Measurements from ENCODE around the gene MAD2L1BP. TPM values are rescaled to one million over a fixed set of nuclear protein-coding genes. Genes with fewer than 3 reads are reported as not detected.

MAD2L1BP gene
- total and polyA plus RNA-seq, 11 donors = 19.8 to 38.6 (median 26.6) TPM

DNA sequence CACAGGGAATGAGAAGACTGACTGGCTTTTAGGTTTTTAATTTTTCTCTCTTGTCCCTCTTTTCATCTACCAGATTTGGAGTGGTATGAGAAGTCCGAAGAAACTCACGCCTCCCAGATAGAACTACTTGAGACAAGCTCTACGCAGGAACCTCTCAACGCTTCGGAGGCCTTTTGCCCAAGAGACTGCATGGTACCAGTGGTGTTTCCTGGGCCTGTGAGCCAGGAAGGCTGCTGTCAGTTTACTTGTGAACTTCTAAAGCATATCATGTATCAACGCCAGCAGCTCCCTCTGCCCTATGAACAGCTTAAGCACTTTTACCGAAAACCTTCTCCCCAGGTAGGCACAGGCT is 644 bp downstream of the MAD2L1BP start:
- intact Hi-C loops (cut with DNase I) = loop anchor here in 2 of 10 donors (1.0 to 10.0 kb wide), 2 partner anchors 9 to 609 kb away; partner anchors contain the start of genes HSP90AB1 (in 1 of the 2) and RSPH9 (in 1 of the 2)
- 13 to 17% (median 16%) methylated on average over 7 of the region's 7 CpGs for WGBS, 4 donors
- ATAC-seq (peak in 2 of 4 donors; percentile 6 to 40), DNase-seq (no peak)
- Histone ChIP-seq H3K36me3 (peaks cover 0 to 46% (median 42%) of the 10 kb centered on the region in 9 donors), H3K27me3 (no peaks in the 10 kb centered on the region), H3K27ac (peak overlapping the region in 11 of 12 donors; percentile 66 to 93 (median 91)), H3K4me1 (peaks cover 8 to 50% (median 38%) of the 10 kb centered on the region in 12 donors), H3K9me3 (no peaks in the 10 kb centered on the region), H3K4me3 (peak overlapping the region; percentile 25 to 91 (median 70))
- no peak for TF ChIP-seq POLR2A (IDR thresholded peaks at IDR 0.05)
- TF ChIP-seq, protein P1, sequence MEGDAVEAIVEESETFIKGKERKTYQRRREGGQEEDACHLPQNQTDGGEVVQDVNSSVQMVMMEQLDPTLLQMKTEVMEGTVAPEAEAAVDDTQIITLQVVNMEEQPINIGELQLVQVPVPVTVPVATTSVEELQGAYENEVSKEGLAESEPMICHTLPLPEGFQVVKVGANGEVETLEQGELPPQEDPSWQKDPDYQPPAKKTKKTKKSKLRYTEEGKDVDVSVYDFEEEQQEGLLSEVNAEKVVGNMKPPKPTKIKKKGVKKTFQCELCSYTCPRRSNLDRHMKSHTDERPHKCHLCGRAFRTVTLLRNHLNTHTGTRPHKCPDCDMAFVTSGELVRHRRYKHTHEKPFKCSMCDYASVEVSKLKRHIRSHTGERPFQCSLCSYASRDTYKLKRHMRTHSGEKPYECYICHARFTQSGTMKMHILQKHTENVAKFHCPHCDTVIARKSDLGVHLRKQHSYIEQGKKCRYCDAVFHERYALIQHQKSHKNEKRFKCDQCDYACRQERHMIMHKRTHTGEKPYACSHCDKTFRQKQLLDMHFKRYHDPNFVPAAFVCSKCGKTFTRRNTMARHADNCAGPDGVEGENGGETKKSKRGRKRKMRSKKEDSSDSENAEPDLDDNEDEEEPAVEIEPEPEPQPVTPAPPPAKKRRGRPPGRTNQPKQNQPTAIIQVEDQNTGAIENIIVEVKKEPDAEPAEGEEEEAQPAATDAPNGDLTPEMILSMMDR (IDR thresholded peaks at IDR 0.05) = no peak

GRCh38 chr6:43639984-43640800 is 4.6 kb downstream of the MAD2L1BP start:
- DNase-seq = no peak
- Histone ChIP-seq H3K4me1 (peaks cover 8 to 52% (median 41%) of the 10 kb centered on the region in 12 donors), H3K36me3 (peaks cover 0 to 63% (median 57%) of the 10 kb centered on the region in 9 donors), H3K27me3 (no peaks in the 10 kb centered on the region), H3K27ac (no peak overlapping the region), H3K4me3 (no peak overlapping the region), H3K9me3 (no peaks in the 10 kb centered on the region)
- ATAC-seq = no peak
- intact Hi-C loops (cut with DNase I) = loop anchor here in 1 of 10 donors (10.0 kb wide), 1 partner anchor 605 kb away; the partner anchor contains the start of gene HSP90AB1
- WGBS, 4 donors = 87 to 90% (median 89%) methylated on average over 21 of the region's 21 CpGs
- TF ChIP-seq POLR2A (IDR thresholded peaks at IDR 0.05) = no peak
- TF ChIP-seq, protein P1 (IDR thresholded peaks at IDR 0.05) = no peak

DNA sequence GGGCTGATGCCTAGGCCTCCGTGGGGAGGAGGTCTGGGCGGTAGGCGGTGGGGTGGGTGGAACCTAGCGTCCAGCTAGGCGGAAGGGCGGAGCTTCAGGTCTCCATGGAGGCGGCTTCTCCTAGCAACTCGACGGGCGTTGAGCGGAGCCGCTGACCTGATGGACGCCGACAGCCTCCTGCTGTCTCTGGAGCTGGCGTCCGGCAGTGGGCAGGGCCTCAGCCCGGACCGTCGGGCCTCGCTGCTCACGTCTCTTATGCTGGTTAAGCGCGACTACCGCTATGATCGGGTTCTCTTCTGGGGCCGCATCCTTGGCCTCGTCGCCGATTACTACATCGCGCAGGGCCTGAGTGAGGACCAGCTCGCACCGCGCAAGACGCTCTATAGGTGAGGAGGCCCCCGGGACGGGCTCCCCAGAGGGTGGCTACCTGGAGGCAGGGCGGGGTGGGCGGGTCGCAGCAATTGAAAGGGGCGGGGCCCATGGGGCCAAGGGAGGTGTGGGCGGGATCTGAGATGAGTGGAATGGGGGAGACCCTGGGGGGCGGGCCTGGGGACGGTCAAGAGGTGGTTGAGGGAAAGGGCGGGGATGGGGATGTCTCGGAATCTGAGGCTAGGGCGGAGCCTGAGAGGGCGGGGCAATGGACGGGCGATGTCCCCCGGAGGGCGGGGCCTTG is 9.4 kb downstream of the MAD2L1BP start, which contains the start of gene RSPH9:
Gene RSPH9, plus strand, starts transcription at position 97 of the 673 bp plus-strand sequence. Its CDS starts 63 bp downstream, at position 160.
- WGBS, 4 donors = 2 to 6% (median 5%) methylated on average over 32 to 52 of the region's 52 CpGs
- H3K27ac ChIP-seq = peak within 1 kb of the TSS in 7 of 12 donors; percentile 13 to 44 (median 20)

More for the DNA sequence above, 9.4 kb downstream of the MAD2L1BP start, which contains the start of gene RSPH9:
- TF ChIP-seq, protein P1 (IDR thresholded peaks at IDR 0.05) = no peak
- TF ChIP-seq POLR2A (IDR thresholded peaks at IDR 0.05) = no peak
- H3K27me3 ChIP-seq = no peaks in the 10 kb centered on the region
- intact Hi-C loops (cut with DNase I) = loop anchor here in 1 of 10 donors (1.0 kb wide), 1 partner anchor 9 kb away; no protein-coding TSS in a partner anchor
- H3K9me3 ChIP-seq = no peaks in the 10 kb centered on the region
- DNase-seq (peak; percentile 64 to 86 (median 78)), ATAC-seq (peak; percentile 63 to 87 (median 82))
- peaks cover 0 to 31% (median 27%) of the 10 kb centered on the region in 9 donors for H3K36me3 ChIP-seq
- H3K4me1 ChIP-seq = peaks cover 0 to 20% (median 8%) of the 10 kb centered on the region in 12 donors
- H3K4me3 ChIP-seq = peak within 1 kb of the TSS; percentile 4 to 63 (median 50)
